Cardiac septum (tissue), 1 donor: ENCODE data around the gene NDST1. TPM values are rescaled to one million over a fixed set of nuclear protein-coding genes. Genes with fewer than 3 reads are reported as not detected.
"Not testable (repeated sequence)": the region's sequence is repeated elsewhere in the genome, so short reads cannot be mapped to it uniquely, and the experiment has no call there.

Experiments used
- DNase-seq: peaks from one replicate; pipeline ENCODE4 v3.0.0-alpha.2; 2020; ENCODE audit warnings: low spot score
- intact Hi-C: fragments of 100-400 bp; cut with DNase I; formaldehyde crosslinking; loops from one replicate; pipeline ENCODE4 v1.14.0; 2022
- total RNA-seq: library from RNA; stranded (reverse); fragmentation: NEBNext Ultra II Directional; extraction: Animal tissue kit (Norgen Biotek cat#: 25700); gene quantifications from one replicate; pipeline ENCODE4 v1.2.1, GENCODE V29; 2021
- donor health status: DM: no; HTN: no; CAD: no.

NDST1 gene
- total RNA-seq, 1 donor from 2014 or later, result 67.6 TPM

DNA sequence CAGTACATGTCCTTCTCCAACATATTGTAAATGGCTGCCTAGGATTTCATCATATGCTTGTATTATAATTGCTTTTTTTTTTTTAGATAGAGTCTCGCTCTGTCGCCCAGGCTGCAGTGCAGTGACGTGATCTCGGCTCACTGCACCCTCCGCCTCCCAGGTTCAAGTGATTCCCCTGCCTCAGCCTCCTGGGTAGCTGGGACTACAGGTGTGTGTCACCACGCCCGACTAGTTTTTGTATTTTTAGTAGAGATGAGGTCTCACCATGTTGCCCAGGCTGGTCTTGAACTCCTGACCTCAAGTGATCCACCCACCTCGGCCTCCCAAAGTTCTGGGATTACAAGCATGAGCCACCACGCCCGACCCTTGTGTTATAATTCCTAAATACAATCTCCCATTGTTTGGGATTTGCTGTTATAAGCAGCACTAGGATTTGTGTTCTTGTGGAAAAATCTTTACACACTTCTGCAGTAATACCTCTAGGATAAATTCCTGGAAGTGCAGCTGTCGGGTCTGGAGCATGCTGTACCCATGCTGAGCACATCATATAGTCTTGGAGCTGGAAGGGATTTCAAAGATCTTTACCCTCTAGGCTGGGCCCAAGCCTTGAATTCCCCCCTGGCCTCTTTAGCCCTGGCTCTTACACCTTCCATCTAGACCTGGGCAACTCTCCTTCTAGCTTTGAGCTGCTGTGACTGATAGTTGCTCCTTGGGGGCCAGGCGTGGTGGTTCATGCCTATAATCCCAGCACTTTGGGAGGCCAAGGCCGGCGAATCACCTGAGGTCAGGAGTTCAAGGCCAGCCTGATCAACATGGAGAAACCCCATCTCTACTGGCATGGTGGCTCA, 11.0 kb downstream of the NDST1 start:
- intact Hi-C loops, DNase-seq: not testable (repeated sequence)

DNA sequence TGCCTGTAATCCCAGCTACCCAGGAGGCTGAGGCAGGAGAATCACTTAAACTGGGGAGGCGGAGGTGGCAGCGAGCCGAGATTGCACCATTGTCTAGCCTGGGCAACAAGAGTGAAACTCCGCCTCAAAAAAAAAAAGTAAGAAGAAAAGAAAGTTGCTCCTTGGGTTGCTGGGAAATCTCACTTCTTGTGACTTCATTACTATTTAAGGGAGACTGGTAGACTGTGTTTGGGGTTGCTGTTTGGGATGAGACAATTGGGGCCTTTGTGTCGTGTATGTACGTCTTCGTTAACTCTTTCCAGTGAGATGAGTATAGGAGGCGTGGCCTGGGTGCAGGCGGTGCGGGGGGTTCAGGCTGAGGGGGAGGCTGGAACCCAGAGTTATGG, 11.6 kb downstream of the NDST1 start:
- no peak for DNase-seq
- intact Hi-C loops, result no loop called here

DNA sequence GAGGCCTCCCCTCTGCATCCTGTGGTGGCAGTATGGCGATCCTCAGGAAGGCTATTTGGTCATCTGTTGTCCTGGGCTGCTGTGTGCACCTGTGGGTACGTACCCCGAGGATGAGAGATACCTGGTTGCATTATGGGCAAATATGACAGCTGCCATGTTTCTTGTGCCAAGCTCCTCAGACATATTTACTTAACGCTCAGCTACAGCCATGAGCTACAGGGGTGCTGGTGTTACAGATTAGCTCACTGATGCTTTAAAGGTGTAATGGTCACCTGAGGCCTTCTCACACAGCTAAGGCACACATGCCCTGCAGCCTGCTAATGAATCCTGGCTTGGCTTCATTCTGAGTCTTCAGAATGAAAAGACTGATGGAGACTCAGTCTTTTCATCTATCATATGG, 12.0 kb downstream of the NDST1 start:
- DNase-seq, result no peak
- intact Hi-C loops, result loop anchor here (5.0 kb wide), 1 partner anchor 33 kb away; no protein-coding TSS in a partner anchor

DNA sequence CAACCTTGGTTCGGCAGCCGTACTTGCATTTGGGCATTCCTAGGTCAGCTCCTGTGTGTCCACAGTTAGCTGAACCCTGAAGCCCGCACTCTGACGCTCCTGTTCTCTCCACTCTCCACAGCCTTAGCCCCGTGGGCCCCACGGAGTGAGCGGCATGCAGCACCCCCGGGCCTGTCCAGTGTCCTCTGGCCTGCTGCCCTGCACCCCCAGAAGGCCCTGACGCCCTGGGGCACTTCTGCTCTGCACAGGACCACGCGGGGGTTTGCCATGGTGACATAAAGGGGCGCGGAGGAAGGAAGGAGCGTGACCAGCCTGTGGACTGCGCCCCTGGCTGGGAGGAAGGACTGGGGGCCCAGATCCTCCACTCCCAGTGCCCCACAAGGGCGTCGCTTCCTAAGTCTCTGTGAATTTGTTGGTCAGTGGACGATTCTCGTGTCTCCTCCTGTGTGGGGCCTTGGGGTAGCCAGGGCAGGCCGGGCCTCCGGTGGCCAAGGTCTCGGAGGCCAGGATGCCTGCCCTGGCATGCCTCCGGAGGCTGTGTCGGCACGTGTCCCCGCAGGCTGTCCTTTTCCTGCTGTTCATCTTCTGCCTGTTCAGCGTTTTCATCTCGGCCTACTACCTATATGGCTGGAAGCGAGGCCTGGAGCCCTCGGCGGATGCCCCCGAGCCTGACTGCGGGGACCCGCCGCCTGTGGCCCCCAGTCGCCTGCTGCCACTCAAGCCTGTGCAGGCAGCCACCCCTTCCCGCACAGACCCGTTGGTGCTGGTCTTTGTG, 13.0 kb downstream of the NDST1 start:
- intact Hi-C loops, result loop anchor here (5.0 kb wide), 1 partner anchor 34 kb away; no protein-coding TSS in a partner anchor
- no peak for DNase-seq

DNA sequence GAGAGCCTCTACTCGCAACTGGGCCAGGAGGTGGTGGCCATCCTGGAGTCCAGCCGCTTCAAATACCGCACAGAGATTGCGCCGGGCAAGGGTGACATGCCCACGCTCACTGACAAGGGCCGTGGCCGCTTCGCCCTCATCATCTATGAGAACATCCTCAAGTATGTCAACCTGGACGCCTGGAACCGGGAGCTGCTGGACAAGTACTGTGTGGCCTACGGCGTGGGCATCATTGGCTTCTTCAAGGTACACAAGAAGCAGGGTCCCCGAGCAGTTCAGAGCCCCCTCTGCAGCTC, 13.5 kb downstream of the NDST1 start:
- intact Hi-C loops, result loop anchor here (5.0 kb wide), 1 partner anchor 34 kb away; no protein-coding TSS in a partner anchor
- no peak for DNase-seq

DNA sequence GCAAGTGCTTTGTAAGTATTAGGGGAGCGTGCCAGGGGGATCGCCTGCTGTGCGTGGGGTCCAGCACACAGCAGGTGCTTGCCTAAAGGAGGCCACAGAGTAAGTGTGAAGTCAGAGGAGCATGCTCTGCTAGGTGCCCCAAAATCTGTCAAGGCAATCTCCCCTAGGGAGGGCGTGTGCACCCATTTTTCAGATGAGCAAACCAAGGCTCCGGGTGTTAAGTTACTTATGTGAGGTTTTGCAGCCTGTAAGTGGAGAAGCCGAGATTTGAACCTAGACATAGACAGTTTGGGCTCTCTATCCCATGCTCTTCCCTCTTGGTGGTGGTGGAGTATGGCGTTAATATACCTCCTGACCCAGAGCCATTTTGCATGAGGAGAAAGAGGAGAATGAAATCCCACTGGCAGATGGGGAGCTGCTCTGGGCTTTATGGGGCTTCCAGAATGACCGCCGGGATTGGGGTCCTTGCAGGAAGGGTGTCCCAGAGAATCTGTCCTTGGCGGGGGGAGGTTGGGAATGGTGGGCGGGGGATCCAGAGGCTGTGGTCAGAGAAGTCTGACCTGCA, 14.1 kb downstream of the NDST1 start:
- intact Hi-C loops, result loop anchor here (2.0 to 5.0 kb wide), 3 partner anchors 21 to 63 kb away; no protein-coding TSS in a partner anchor
- DNase-seq, result no peak

DNA sequence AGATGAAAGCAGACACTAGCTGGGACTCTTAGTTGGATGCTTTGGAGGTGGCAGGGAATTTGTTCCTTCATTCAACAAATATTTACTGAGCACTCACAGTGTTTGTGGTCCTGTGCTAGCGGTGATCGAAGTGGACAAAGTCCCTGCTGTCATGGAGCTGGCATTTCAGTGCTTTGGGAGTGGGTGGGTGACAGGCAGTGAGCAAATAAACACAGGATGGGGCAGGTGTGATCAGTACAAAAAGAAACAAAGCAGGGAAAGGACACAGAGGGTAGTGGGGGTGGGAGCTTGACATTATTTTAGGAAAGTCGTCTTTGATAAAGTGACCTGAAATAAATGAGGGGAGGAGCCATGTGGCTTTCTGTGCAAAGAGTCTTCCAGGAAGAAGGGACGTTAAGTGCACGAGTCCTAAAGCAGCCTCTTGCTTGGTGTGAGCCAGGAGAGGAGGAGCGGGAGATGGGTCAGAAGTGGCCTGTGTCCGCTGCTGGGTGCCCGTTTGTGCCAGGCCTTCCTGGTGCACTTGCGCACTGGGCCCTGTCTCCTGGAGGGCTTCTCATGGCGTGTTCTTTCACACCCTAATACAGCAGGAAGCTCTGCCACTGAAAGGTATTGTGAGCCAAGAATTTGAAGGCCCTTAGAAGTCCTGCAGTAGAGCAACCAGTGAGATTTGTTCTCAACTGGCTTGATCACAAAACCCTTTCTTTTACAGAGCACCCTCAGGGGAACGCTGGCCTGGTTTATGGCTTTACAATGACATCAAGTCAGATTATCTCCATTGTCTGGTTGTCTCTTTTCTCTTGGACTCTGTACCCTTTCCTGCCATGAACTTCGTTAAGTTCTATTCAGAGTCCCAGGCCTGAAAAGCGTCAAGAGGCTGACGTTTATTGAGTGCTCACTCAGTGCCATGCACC, 14.8 kb downstream of the NDST1 start:
- intact Hi-C loops, result loop anchor here (2.0 to 5.0 kb wide), 3 partner anchors 22 to 64 kb away; no protein-coding TSS in a partner anchor
- no peak for DNase-seq

DNA sequence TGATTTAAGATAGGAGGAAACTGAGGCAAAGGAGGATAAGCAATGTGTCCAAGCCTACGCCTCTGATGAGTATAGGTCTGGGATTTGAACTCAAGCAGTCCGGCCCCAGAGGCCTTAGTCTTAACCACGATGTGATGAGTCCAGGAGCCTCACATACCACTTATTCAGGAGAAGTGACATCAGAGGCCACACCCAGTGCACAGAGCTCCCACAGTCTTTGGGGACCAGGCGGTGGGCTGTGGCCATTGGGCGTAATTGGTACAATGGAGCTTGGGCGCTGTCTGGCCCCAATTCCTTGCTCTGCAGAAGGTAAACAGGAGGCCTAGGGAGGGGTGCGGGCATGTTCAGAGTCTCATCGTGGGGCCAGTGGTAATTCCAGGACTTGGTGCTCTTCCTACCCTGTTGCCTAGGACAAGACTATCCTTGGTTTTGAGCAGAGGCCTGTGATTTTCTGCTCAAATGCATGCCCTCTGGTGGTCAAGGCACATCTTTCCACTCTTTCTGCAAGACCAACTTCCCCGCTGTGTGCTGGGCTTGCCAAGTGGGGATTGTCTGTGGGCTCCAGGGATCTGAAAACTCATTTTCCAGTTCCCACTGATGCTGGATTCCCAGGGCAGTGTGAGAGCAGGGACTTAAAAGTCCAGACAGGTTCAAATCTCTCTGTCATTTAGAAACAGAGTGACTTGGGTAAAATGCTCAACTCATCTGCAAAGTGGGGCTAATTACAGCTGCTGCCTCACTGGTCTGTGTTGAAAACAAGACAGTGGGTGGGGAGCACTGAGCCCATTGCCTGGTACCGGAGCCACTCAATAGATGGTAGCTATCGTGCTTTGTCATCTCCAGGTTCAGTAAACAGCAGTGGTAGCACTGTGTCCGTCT, 15.8 kb downstream of the NDST1 start:
- intact Hi-C loops, result loop anchor here (2.0 to 5.0 kb wide), 3 partner anchors 23 to 65 kb away; no protein-coding TSS in a partner anchor
- no peak for DNase-seq

DNA sequence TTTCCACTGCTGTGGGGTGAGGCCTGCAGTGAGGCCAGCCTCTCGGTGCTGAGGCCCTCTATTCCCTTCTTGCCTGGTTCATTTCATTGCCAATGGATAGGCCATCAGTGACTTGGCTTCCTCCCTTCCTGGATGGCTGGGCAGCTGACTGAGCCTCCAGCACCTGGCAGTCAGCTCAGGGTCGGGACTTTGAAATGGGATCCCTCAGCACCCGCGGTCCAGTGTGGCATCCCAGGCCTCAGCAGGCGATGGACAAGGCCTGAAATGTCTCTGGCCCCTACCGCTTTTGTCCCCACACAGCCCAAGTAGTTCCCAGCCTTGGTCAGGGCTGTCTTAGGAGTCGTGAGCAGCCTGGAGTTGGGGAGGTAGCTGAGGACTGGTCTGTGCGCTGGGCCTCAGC, 17.2 kb downstream of the NDST1 start:
- DNase-seq, result no peak
- intact Hi-C loops, result no loop called here

DNA sequence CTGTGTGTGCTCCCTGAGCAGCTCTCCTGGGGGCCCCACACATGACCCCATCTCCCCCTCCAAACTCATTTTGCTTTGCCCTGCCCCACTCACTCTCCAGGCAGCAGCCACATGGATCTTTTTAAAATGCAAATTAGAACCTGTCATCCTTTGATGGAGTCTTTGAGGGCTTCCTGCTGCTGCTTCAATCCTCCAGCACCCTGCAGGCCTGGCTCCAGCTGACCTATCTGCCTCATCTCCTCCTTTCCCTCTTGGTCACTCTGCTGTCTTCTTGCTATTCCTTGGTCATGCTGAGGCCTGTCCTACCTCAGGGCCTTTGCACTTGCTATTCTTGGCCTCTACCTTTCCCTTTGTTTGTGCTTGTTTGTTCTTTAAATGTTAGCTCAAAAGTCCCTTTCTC, 17.9 kb downstream of the NDST1 start:
- DNase-seq, result no peak
- intact Hi-C loops, result no loop called here

DNA sequence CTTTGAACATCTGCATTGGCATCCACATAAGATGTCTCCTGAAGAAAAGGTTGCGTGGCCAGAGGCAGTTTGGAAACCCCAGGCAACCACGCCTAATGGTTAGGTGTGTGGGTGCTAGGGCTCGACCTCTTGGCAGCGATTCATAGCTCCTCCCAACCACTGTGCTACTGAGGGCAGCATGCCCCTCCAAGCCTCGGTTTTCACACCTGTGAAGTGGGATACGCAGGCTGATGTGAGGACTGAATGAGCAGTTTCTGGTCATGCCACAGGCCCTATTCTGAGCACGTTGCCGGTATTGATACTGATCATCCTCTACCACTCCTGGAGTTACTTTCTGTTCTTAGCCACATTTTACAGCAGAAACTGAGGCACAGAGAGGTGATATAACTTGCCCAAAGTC, 19.1 kb downstream of the NDST1 start:
- DNase-seq, result no peak
- intact Hi-C loops, result no loop called here

DNA sequence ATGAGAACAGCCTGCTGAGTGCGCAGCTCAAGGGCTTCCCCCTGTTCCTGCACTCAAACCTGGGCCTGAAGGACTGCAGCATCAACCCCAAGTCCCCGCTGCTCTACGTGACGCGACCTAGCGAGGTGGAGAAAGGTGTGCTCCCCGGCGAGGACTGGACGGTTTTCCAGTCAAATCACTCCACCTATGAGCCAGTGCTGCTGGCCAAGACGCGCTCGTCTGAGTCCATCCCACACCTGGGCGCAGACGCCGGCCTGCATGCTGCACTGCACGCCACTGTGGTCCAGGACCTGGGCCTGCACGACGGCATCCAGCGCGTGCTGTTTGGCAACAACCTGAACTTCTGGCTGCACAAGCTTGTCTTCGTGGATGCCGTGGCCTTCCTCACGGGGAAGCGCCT, 19.9 kb downstream of the NDST1 start:
- intact Hi-C loops, result no loop called here
- DNase-seq, result no peak

DNA sequence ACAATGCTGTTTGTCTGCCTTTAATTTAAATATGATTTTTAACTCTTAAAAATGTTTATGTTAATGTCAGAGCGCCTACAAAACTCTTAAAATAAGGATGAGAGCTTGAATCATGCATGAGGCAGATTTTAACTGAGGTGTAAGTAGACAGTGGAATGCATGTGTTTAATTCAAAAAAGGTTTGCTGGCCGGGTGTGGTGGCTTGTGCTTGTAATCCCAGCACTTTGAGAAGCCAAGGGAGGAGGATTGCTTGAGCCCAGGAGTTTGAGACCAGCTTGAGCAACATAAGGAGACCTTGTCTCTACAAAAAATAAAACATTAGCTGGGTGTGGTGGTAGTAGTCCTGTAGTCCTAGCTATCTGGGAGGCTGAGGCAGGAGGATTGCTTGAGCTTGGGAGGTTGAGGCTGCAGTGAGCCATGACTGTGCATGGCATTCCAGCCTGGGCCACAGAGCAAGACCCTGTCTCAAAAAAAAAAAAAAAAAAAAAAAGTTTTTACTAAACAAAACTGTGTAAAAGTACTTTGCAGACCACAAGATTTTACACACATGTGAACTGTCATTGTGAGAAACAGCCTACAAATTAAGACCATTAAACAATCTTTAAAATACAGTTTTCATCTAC, 21.1 kb downstream of the NDST1 start:
- DNase-seq, result no peak
- intact Hi-C loops, result no loop called here

DNA sequence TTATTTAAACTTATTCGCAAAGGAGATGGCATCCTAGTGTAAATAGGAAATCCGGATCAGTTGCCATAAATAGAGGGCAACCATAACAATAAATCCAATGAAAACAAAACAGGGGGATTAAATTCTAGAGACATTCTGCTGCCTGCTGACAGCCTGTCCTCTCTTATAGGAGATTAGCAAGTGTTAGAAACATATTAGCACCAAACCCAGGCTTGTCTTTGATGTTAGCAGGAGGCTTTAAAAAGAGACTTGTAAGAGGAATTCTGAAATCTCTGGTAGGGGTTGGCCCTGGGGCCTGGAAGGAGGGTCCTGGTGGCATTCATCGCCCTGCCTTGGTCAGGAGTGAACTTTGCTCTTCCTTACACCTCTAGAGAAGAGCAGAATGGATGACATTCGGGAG, 21.6 kb downstream of the NDST1 start:
- DNase-seq, result no peak
- intact Hi-C loops, result no loop called here

DNA sequence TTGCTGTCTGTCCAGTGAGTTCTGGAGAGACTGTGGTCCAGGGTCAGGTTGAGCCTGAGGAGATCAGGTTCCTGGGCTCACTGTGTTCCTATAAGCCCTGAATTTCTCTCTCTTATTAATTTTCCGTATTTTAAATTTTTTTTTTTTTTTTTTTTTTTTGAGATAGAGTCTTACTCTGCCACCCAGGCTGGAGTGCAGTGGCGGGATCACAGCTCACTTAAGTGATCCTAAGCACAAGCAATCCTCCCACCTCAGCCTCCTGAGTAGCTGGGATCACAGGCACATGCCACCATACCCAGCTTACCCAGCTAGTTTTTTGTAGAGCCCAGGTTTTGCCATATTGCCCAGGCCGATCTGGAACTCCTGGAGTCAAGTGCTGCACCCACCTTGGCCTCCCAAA, 22.5 kb downstream of the NDST1 start:
- no peak for DNase-seq
- intact Hi-C loops, result no loop called here

DNA sequence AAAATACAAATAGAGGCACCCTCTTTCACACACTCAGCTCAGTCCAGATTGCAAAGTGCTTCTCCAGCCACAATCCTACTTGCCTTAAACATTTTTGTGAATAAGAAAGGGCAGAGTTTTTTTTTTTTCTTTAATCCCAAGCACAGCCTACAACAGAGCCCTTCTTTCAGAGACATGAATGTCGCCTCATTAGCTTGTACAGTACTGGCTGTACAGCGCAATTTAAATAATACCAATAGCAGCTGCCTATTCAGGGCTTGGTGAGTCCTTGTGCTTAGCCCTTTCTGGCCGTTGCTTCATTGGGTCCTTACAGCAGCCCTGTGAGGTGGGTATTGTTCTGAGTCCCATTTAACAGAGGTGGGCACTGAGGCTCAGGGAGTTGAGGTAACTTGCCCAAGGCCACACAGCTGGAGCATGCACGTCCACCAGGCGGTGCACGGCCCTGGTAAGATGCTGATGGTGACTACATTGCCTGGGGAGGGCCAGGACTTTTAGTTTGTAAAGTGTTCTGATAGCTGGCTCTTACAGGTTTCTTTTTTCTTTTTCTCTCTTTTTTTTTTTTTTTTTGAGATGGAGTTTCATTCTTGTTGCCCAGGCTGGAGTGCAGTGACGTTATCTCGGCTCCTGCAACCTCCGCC, 23.1 kb downstream of the NDST1 start:
- no peak for DNase-seq
- intact Hi-C loops, result no loop called here

DNA sequence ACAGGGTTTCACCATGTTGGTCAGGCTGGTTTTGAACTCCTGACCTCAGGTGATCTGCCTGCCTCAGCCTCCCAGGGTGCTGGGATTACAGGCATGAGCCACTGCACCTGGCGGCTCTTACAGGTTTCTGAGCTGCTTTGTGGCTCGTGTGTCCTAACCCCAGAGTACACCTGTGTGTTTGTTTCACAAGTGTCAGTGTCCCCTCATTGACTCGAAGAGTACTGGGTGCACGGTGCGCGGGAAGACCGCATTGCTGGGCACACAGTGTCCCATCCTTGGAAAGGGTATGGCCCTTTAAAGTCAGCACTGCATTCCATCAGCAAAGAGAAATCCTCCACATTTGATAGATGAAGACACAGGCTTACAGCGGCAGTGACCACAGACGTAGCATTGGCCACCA, 23.8 kb downstream of the NDST1 start:
- intact Hi-C loops, result no loop called here
- no peak for DNase-seq

DNA sequence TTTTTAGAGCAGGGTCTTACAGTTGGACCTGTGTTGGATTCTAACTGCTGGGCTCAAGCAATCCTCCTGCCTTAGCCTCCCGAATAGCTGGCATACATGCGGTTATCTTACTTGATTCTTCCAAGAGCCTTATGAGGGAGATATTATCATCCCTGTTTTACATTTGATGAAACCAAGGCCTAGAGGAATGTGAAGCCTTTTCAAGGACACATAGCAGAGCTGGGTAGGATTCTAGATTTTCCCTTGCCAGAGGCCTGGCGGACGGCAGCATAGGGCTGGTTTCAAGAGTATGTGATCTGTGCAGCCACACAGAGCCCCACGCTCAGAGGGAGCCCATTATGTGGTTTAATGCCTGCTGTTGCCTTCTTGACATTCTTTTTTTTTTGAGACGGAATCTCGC, 24.2 kb downstream of the NDST1 start:
- no peak for DNase-seq
- intact Hi-C loops, result no loop called here
